GM23338 (cell line): ENCODE measurements around the gene SPINK5. TPM values are rescaled to one million over a fixed set of nuclear protein-coding genes. Genes with fewer than 3 reads are reported as not detected.

Experiments used
- ATAC-seq: fragments of 200-7000 bp; cut with Tn5 transposase; 3 replicates; pipeline ENCODE4 v1.9.1; 2020
- DNase-seq: peaks from one replicate; pipeline ENCODE4 v3.0.0-alpha.2; 2015; ENCODE audit warnings: low spot score
- H2AFZ ChIP-seq: fragments of 200-600 bp; sonication (generic); 2 replicates; pipeline ENCODE4 v1.8.0; 2016; ENCODE audit warnings: antibody characterized with exemption, mild to moderate bottlenecking, moderate library complexity
- H3F3A ChIP-seq: fragments of 200-600 bp; sonication (generic); replicated peaks from 2 replicates; pipeline ENCODE4 v1.8.0; 2017; ENCODE audit warnings: antibody characterized with exemption, mixed run types, low read depth
- H3K27ac ChIP-seq: fragments of 200-600 bp; sonication (generic); 2 replicates; pipeline ENCODE4 v1.6.1; 2016; ENCODE audit warnings: low read depth
- H3K27me3 ChIP-seq: fragments of 200-600 bp; sonication (generic); 2 replicates; pipeline ENCODE4 v1.8.0; 2016; ENCODE audit warnings: mild to moderate bottlenecking, mixed run types, moderate library complexity; ENCODE audit not compliant: insufficient read depth
- H3K36me3 ChIP-seq: fragments of 200-600 bp; sonication (generic); 2 replicates; pipeline ENCODE4 v1.8.0; 2016; ENCODE audit warnings: mild to moderate bottlenecking; ENCODE audit not compliant: insufficient read depth
- H3K4me1 ChIP-seq: fragments of 200-600 bp; sonication (generic); 2 replicates; pipeline ENCODE4 v1.8.0; 2016; ENCODE audit warnings: mild to moderate bottlenecking, moderate library complexity; ENCODE audit not compliant: insufficient read depth
- H3K4me2 ChIP-seq: fragments of 200-600 bp; sonication (generic); 2 replicates; pipeline ENCODE4 v1.7.1; 2017; ENCODE audit warnings: mixed run types
- H3K4me3 ChIP-seq: fragments of 200-600 bp; sonication (generic); 2 replicates; pipeline ENCODE4 v1.6.1; 2016; ENCODE audit warnings: mixed run types
- H3K79me2 ChIP-seq: fragments of 200-600 bp; sonication (generic); replicated peaks from 2 replicates; pipeline ENCODE4 v1.8.0; 2017; ENCODE audit warnings: mild to moderate bottlenecking; ENCODE audit not compliant: insufficient read depth
- H3K9me2 ChIP-seq: fragments of 200-600 bp; sonication (generic); 2 replicates; pipeline ENCODE4 v1.8.0; 2017; ENCODE audit not compliant: insufficient read depth
- H4K20me1 ChIP-seq: fragments of 200-600 bp; sonication (generic); replicated peaks from 2 replicates; pipeline ENCODE4 v1.8.0; 2017; ENCODE audit warnings: mild to moderate bottlenecking; ENCODE audit not compliant: insufficient read depth
- H3K27ac Mint-ChIP-seq: 2 replicates; pipeline ENCODE4 v1.8.0; 2020; ENCODE audit warnings: inconsistent platforms, mild to moderate bottlenecking, moderate library complexity, mixed read lengths
- H3K27me3 Mint-ChIP-seq: 3 replicates; pipeline ENCODE4 v1.8.0; 2022; ENCODE audit warnings: low read depth, mild to moderate bottlenecking, moderate library complexity, mixed read lengths, inconsistent platforms; ENCODE audit not compliant: insufficient read depth, poor library complexity
- H3K36me3 Mint-ChIP-seq: 3 replicates; pipeline ENCODE4 v1.8.0; 2021; ENCODE audit warnings: low read depth, mild to moderate bottlenecking, inconsistent platforms, moderate library complexity, mixed read lengths
- H3K4me1 Mint-ChIP-seq: 3 replicates; pipeline ENCODE4 v1.8.0; 2020; ENCODE audit warnings: mild to moderate bottlenecking, inconsistent platforms, mixed read lengths
- H3K4me3 Mint-ChIP-seq: 3 replicates; pipeline ENCODE4 v1.8.0; 2021; ENCODE audit warnings: moderate library complexity, mild to moderate bottlenecking, inconsistent platforms, mixed read lengths
- H3K9me3 Mint-ChIP-seq: 3 replicates; pipeline ENCODE4 v1.8.0; 2020; ENCODE audit warnings: moderate library complexity, mild to moderate bottlenecking, inconsistent platforms, mixed read lengths
- CREB1 ChIP-seq: fragments of 250-450 bp; sonication (Bioruptor Pico); IDR thresholded peaks from 2 replicates; pipeline ENCODE4 v1.5.0; 2020; ENCODE audit warnings: low read depth, mild to moderate bottlenecking, moderate library complexity
- EZH2 ChIP-seq: fragments of 200-600 bp; sonication (generic); IDR thresholded peaks from one replicate; pipeline ENCODE4 v1.8.0; 2017; ENCODE audit warnings: antibody characterized with exemption, mild to moderate bottlenecking, low read depth; ENCODE audit not compliant: unreplicated experiment
- JUNB ChIP-seq: IDR thresholded peaks from one replicate; pipeline ENCODE4 v1.6.1; 2016; ENCODE audit warnings: antibody characterized with exemption; ENCODE audit not compliant: unreplicated experiment
- NANOG ChIP-seq: IDR thresholded peaks from 2 replicates; pipeline ENCODE4 v1.6.1; 2016; ENCODE audit warnings: antibody characterized with exemption, borderline replicate concordance
- STAT1 ChIP-seq: IDR thresholded peaks from one replicate; pipeline ENCODE4 v1.6.1; 2016; ENCODE audit warnings: antibody characterized with exemption; ENCODE audit not compliant: unreplicated experiment
- ZNF331 ChIP-seq: fragments of 250-450 bp; sonication (Bioruptor Pico); IDR thresholded peaks from 2 replicates; pipeline ENCODE4 v1.5.0; 2020; ENCODE audit warnings: low read depth, mild to moderate bottlenecking, moderate library complexity
- polyA plus RNA-seq: library from polyadenylated mRNA; unstranded; fragments of >200 nt; fragmentation: Nextera tagmentation; extraction: Ambion mirVana; gene quantifications from 2 replicates; pipeline ENCODE4 v1.2.1, GENCODE V29; 2016
- total RNA-seq: library from RNA; depleted of rRNA; stranded (reverse); fragments of >200 nt; shearing (Covaris generic); gene quantifications from 2 replicates; pipeline ENCODE4 v1.2.3, GENCODE V29; 2014
- TF ChIP-seq, protein P1 (sequence below): fragments of 250-450 bp; sonication (Bioruptor Pico); IDR thresholded peaks from 2 replicates; pipeline ENCODE4 v1.5.0; 2020; ENCODE audit warnings: mild to moderate bottlenecking, moderate library complexity
- TF ChIP-seq, protein P2 (sequence below): IDR thresholded peaks from 2 replicates; pipeline ENCODE4 v1.6.1; 2016; ENCODE audit warnings: antibody characterized with exemption
- TF ChIP-seq, protein P3 (sequence below), 2 experiments: fragments of 200-600 bp in 1 of 2; sonication (generic) in 1 of 2; conservative IDR thresholded peaks; 2 replicates each; pipeline versions ENCODE4 v1.5.1 to v1.6.1; 2016 to 2017; ENCODE audit warnings: antibody characterized with exemption in 2 of 2, low read depth in 2 of 2, mild to moderate bottlenecking in 2 of 2, moderate library complexity in 1 of 2
- TF ChIP-seq, protein P4 (sequence below): IDR thresholded peaks from one replicate; pipeline ENCODE4 v1.6.1; 2018; ENCODE audit warnings: antibody characterized with exemption; ENCODE audit not compliant: unreplicated experiment

Gene SPINK5
- total and polyA plus RNA-seq, 2 experiments from 2014 or later = 4.5 to 8.8 TPM

DNA sequence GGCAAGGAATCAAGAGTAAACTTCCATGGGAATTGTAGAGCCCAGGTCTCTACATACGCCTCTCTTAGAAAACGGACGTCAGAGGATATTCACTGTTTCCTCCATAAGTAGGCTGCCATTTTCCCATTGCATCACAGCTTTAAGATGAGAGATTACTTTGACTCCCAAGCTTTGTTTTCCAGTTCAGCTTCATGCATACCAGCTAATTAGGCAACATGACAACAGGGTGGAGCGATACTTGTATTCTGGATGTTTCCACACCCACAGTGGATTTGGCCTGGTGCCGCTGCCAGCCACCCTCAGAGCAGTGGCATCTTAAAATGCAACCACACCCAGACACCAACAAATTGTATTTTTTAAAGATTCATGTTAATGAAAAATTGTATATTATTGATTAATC lies 20.9 kb upstream of the SPINK5 start:
- H3K27ac Mint-ChIP-seq = no peak overlapping the region

DNA sequence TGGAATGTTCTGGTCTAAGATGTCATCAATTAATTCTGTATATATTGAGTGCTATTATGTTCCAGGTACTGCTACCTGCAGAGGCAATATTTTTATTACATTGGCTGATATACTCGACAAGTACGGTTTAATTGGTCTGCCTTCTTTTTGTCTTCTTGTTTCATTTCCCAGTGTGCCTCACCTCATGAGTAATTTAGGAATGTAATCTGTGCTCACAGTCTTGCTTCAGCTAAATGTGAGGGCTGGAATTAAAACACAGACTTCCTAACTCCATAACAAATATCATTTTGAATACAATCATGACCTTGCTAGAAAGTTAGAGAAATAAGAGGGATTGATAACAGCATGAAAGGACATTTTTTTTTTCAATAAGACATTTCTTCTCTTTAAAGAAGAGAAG lies 20.1 kb upstream of the SPINK5 start:
- Histone ChIP-seq H3K4me1 (no peaks in the 10 kb centered on the region), H3K27ac (no peak overlapping the region), H3K4me2 (no peak overlapping the region), H3K9me2 (no peaks in the 10 kb centered on the region), H3K79me2 (no peaks in the 10 kb centered on the region), H4K20me1 (no peaks in the 10 kb centered on the region), H3K36me3 (no peaks in the 10 kb centered on the region), H3K4me3 (no peak overlapping the region), H2AFZ (no peak overlapping the region), H3K27me3 (no peaks in the 10 kb centered on the region), H3F3A (no peaks in the 10 kb centered on the region)
- DNase-seq = no peak
- Mint-ChIP-seq H3K27ac (no peak overlapping the region), H3K27me3 (no peaks in the 10 kb centered on the region), H3K9me3 (no peaks in the 10 kb centered on the region), H3K4me3 (no peak overlapping the region), H3K36me3 (no peaks in the 10 kb centered on the region), H3K4me1 (no peaks in the 10 kb centered on the region)
- ATAC-seq = no peak
- TF ChIP-seq CREB1 (CRISPR knock-in tag) = no peak
- TF ChIP-seq, protein P1, sequence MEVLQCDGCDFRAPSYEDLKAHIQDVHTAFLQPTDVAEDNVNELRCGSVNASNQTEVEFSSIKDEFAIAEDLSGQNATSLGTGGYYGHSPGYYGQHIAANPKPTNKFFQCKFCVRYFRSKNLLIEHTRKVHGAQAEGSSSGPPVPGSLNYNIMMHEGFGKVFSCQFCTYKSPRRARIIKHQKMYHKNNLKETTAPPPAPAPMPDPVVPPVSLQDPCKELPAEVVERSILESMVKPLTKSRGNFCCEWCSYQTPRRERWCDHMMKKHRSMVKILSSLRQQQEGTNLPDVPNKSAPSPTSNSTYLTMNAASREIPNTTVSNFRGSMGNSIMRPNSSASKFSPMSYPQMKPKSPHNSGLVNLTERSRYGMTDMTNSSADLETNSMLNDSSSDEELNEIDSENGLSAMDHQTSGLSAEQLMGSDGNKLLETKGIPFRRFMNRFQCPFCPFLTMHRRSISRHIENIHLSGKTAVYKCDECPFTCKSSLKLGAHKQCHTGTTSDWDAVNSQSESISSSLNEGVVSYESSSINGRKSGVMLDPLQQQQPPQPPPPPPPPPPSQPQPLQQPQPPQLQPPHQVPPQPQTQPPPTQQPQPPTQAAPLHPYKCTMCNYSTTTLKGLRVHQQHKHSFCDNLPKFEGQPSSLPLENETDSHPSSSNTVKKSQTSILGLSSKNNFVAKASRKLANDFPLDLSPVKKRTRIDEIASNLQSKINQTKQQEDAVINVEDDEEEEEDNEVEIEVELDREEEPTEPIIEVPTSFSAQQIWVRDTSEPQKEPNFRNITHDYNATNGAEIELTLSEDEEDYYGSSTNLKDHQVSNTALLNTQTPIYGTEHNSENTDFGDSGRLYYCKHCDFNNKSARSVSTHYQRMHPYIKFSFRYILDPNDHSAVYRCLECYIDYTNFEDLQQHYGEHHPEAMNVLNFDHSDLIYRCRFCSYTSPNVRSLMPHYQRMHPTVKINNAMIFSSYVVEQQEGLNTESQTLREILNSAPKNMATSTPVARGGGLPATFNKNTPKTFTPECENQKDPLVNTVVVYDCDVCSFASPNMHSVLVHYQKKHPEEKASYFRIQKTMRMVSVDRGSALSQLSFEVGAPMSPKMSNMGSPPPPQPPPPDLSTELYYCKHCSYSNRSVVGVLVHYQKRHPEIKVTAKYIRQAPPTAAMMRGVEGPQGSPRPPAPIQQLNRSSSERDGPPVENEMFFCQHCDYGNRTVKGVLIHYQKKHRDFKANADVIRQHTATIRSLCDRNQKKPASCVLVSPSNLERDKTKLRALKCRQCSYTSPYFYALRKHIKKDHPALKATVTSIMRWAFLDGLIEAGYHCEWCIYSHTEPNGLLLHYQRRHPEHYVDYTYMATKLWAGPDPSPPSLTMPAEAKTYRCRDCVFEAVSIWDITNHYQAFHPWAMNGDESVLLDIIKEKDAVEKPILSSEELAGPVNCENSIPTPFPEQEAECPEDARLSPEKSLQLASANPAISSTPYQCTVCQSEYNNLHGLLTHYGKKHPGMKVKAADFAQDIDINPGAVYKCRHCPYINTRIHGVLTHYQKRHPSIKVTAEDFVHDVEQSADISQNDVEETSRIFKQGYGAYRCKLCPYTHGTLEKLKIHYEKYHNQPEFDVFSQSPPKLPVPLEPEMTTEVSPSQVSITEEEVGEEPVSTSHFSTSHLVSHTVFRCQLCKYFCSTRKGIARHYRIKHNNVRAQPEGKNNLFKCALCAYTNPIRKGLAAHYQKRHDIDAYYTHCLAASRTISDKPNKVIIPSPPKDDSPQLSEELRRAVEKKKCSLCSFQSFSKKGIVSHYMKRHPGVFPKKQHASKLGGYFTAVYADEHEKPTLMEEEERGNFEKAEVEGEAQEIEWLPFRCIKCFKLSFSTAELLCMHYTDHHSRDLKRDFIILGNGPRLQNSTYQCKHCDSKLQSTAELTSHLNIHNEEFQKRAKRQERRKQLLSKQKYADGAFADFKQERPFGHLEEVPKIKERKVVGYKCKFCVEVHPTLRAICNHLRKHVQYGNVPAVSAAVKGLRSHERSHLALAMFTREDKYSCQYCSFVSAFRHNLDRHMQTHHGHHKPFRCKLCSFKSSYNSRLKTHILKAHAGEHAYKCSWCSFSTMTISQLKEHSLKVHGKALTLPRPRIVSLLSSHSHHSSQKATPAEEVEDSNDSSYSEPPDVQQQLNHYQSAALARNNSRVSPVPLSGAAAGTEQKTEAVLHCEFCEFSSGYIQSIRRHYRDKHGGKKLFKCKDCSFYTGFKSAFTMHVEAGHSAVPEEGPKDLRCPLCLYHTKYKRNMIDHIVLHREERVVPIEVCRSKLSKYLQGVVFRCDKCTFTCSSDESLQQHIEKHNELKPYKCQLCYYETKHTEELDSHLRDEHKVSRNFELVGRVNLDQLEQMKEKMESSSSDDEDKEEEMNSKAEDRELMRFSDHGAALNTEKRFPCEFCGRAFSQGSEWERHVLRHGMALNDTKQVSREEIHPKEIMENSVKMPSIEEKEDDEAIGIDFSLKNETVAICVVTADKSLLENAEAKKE (CRISPR knock-in tag) = no peak
- TF ChIP-seq, protein P2, sequence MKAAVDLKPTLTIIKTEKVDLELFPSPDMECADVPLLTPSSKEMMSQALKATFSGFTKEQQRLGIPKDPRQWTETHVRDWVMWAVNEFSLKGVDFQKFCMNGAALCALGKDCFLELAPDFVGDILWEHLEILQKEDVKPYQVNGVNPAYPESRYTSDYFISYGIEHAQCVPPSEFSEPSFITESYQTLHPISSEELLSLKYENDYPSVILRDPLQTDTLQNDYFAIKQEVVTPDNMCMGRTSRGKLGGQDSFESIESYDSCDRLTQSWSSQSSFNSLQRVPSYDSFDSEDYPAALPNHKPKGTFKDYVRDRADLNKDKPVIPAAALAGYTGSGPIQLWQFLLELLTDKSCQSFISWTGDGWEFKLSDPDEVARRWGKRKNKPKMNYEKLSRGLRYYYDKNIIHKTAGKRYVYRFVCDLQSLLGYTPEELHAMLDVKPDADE = no peak
- TF ChIP-seq STAT1 = no peak
- TF ChIP-seq, protein P3, sequence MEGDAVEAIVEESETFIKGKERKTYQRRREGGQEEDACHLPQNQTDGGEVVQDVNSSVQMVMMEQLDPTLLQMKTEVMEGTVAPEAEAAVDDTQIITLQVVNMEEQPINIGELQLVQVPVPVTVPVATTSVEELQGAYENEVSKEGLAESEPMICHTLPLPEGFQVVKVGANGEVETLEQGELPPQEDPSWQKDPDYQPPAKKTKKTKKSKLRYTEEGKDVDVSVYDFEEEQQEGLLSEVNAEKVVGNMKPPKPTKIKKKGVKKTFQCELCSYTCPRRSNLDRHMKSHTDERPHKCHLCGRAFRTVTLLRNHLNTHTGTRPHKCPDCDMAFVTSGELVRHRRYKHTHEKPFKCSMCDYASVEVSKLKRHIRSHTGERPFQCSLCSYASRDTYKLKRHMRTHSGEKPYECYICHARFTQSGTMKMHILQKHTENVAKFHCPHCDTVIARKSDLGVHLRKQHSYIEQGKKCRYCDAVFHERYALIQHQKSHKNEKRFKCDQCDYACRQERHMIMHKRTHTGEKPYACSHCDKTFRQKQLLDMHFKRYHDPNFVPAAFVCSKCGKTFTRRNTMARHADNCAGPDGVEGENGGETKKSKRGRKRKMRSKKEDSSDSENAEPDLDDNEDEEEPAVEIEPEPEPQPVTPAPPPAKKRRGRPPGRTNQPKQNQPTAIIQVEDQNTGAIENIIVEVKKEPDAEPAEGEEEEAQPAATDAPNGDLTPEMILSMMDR (conservative IDR thresholded peaks at IDR 0.05; ENCODE audit: low read depth in 2 of 2) = no peak
- no peak for TF ChIP-seq JUNB
- no peak for TF ChIP-seq ZNF331 (CRISPR knock-in tag)
- no peak for TF ChIP-seq EZH2
- TF ChIP-seq, protein P4, sequence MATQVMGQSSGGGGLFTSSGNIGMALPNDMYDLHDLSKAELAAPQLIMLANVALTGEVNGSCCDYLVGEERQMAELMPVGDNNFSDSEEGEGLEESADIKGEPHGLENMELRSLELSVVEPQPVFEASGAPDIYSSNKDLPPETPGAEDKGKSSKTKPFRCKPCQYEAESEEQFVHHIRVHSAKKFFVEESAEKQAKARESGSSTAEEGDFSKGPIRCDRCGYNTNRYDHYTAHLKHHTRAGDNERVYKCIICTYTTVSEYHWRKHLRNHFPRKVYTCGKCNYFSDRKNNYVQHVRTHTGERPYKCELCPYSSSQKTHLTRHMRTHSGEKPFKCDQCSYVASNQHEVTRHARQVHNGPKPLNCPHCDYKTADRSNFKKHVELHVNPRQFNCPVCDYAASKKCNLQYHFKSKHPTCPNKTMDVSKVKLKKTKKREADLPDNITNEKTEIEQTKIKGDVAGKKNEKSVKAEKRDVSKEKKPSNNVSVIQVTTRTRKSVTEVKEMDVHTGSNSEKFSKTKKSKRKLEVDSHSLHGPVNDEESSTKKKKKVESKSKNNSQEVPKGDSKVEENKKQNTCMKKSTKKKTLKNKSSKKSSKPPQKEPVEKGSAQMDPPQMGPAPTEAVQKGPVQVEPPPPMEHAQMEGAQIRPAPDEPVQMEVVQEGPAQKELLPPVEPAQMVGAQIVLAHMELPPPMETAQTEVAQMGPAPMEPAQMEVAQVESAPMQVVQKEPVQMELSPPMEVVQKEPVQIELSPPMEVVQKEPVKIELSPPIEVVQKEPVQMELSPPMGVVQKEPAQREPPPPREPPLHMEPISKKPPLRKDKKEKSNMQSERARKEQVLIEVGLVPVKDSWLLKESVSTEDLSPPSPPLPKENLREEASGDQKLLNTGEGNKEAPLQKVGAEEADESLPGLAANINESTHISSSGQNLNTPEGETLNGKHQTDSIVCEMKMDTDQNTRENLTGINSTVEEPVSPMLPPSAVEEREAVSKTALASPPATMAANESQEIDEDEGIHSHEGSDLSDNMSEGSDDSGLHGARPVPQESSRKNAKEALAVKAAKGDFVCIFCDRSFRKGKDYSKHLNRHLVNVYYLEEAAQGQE = no peak
- no peak for TF ChIP-seq NANOG

More for the DNA sequence above, 20.9 kb upstream of the SPINK5 start:
- H3K4me1 Mint-ChIP-seq = no peaks in the 10 kb centered on the region
- H3K27me3 ChIP-seq = no peaks in the 10 kb centered on the region
- H3K4me1 ChIP-seq = no peaks in the 10 kb centered on the region
- no peak overlapping the region for H2AFZ ChIP-seq
- H3K9me3 Mint-ChIP-seq = no peaks in the 10 kb centered on the region
- DNase-seq (no peak), ATAC-seq (no peak)
- H3K4me3 Mint-ChIP-seq = no peak overlapping the region
- no peak overlapping the region for H3K4me3 ChIP-seq
- no peaks in the 10 kb centered on the region for H3K27me3 Mint-ChIP-seq
- no peaks in the 10 kb centered on the region for H3K36me3 Mint-ChIP-seq
- no peak overlapping the region for H3K27ac ChIP-seq
- H3K79me2 ChIP-seq = no peaks in the 10 kb centered on the region
- no peaks in the 10 kb centered on the region for H3K36me3 ChIP-seq
- no peaks in the 10 kb centered on the region for H4K20me1 ChIP-seq
- no peak for TF ChIP-seq CREB1 (CRISPR knock-in tag)
- H3K4me2 ChIP-seq = no peak overlapping the region
- no peaks in the 10 kb centered on the region for H3K9me2 ChIP-seq
- H3F3A ChIP-seq = no peaks in the 10 kb centered on the region
